ENCODE measurements around the gene PARVB.
"Not testable (repeated sequence)": the region's sequence is repeated elsewhere in the genome, so short reads cannot be mapped to it uniquely, and the experiment has no call there.

The PARVB gene

DNA sequence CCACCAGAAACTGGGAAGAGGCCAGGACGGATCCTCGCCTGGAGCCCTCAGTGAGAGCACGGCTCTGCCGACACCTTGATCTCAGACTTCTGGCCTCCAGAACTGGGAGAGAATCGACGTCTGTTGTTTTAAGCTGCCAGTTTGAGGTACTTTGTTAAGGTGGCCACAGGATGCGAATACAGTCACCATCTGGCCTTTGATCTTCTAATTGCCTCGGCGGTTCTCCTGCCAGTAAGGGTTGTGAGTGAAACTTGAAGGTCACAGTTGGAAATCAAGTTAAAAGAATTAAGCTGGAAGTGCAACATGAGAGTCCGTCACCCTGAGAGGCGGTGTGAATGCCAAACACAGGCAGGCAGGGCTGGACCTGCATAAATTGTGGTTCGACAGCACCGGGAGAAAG lies 27.9 kb downstream of the PARVB start:
- ChIA-PET POLR2A (no interaction called here), CTCF (no interaction called here)
- no peaks in the 10 kb centered on the region for H3K4me1 ChIP-seq (ENCODE audit: control insufficient read depth, insufficient read depth, low read length)
- H3K9me3 ChIP-seq (ENCODE audit: control insufficient read depth, insufficient read depth, low read depth, low read length) = no peaks in the 10 kb centered on the region
- H3K36me3 ChIP-seq (ENCODE audit: control insufficient read depth in 2 of 2, insufficient read depth in 1 of 2, low read length in 2 of 2) = no peaks in the 10 kb centered on the region
- H3K27ac ChIP-seq (ENCODE audit: extremely low read depth, low read depth, low read length) = no peak overlapping the region
- H3K4me3 ChIP-seq (ENCODE audit: low read depth, low read length) = no peak overlapping the region
- TF ChIP-seq ZNF529 (tag by site-specific recombination; IDR thresholded peaks at IDR 0.05; ENCODE audit: insufficient replicate concordance) (no peak), ZNF114 (tag by site-specific recombination; IDR thresholded peaks at IDR 0.05) (no peak)
- TF ChIP-seq, protein P1, sequence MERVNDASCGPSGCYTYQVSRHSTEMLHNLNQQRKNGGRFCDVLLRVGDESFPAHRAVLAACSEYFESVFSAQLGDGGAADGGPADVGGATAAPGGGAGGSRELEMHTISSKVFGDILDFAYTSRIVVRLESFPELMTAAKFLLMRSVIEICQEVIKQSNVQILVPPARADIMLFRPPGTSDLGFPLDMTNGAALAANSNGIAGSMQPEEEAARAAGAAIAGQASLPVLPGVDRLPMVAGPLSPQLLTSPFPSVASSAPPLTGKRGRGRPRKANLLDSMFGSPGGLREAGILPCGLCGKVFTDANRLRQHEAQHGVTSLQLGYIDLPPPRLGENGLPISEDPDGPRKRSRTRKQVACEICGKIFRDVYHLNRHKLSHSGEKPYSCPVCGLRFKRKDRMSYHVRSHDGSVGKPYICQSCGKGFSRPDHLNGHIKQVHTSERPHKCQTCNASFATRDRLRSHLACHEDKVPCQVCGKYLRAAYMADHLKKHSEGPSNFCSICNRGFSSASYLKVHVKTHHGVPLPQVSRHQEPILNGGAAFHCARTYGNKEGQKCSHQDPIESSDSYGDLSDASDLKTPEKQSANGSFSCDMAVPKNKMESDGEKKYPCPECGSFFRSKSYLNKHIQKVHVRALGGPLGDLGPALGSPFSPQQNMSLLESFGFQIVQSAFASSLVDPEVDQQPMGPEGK (tag by site-specific recombination; IDR thresholded peaks at IDR 0.05) = no peak

DNA sequence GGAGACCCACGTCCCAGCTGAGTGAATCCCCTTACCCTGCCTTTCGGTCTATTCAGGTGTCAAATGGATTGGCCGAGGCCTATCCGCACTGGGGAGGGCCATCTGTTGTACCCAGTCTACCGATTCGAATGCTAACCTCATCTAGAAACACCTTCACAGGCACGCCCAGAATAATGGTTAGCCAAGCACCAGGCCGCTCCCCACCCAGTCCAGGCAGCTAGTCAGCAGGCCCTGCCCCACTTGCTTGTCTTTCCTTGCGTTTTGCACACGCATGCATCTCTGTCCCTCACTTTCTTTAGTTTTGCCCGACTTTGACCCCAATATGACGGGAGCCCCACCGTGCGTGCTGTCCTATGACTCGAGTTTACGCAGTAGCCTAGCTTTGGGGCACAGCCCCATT lies 31.7 kb downstream of the PARVB start:
- CTCF ChIA-PET = interaction anchor here (0.5 to 0.9 kb wide), 4 partner anchors 26 to 567 kb away, joined by 3 to 6 read pairs (median 4); no protein-coding TSS in a partner anchor

DNA sequence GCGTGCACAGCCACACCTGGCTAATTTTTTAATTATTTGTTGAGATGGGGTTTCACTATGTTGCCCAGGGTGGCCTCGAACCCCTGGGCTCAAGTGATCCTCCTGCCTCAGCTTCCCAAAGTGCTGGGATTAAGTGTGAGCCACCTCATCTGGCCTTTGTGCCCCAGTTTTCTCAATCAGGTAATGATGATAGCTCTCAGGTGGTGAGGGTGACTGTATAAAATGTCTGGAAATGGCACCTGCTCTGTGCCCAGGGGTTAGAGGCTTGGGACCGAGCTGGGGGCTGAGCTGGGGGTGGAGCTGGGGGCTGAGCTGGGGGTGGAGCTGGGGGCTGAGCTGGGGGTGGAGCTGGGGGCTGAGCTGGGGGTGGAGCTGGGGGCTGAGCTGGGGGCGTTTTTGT lies 32.5 kb downstream of the PARVB start:
- H3K27ac ChIP-seq (ENCODE audit: extremely low read depth, low read depth, low read length); POLR2A ChIA-PET; H3K4me3 ChIP-seq (ENCODE audit: low read depth, low read length); H3K9me3 ChIP-seq (ENCODE audit: control insufficient read depth, insufficient read depth, low read depth, low read length); H3K36me3 ChIP-seq (ENCODE audit: control insufficient read depth in 2 of 2, insufficient read depth in 1 of 2, low read length in 2 of 2); H3K4me1 ChIP-seq (ENCODE audit: control insufficient read depth, insufficient read depth, low read length): not testable (repeated sequence)
- CTCF ChIA-PET = interaction anchor here (0.5 to 1.2 kb wide), 5 partner anchors 11 to 628 kb away, joined by 3 to 4 read pairs (median 4); no protein-coding TSS in a partner anchor

More for the DNA sequence above, 31.7 kb downstream of the PARVB start:
- Histone ChIP-seq H3K36me3 (ENCODE audit: control insufficient read depth in 2 of 2, insufficient read depth in 1 of 2, low read length in 2 of 2) (peaks cover 0 to 4% of the 10 kb centered on the region in 2 experiments; a peak in 1 of 3 replicates), H3K27ac (ENCODE audit: extremely low read depth, low read depth, low read length) (no peak overlapping the region), H3K9me3 (ENCODE audit: control insufficient read depth, insufficient read depth, low read depth, low read length) (no peaks in the 10 kb centered on the region), H3K4me1 (ENCODE audit: control insufficient read depth, insufficient read depth, low read length) (no peaks in the 10 kb centered on the region), H3K4me3 (ENCODE audit: low read depth, low read length) (no peak overlapping the region)
- TF ChIP-seq ZNF530 (tag by site-specific recombination; IDR thresholded peaks at IDR 0.05; ENCODE audit: low read depth) (no peak), YY1 (tag by site-specific recombination; IDR thresholded peaks at IDR 0.05) (no peak), SP3 (tag by site-specific recombination; IDR thresholded peaks at IDR 0.05) (no peak), ZBTB1 (tag by site-specific recombination; IDR thresholded peaks at IDR 0.05) (no peak)
- TF ChIP-seq, protein P2, sequence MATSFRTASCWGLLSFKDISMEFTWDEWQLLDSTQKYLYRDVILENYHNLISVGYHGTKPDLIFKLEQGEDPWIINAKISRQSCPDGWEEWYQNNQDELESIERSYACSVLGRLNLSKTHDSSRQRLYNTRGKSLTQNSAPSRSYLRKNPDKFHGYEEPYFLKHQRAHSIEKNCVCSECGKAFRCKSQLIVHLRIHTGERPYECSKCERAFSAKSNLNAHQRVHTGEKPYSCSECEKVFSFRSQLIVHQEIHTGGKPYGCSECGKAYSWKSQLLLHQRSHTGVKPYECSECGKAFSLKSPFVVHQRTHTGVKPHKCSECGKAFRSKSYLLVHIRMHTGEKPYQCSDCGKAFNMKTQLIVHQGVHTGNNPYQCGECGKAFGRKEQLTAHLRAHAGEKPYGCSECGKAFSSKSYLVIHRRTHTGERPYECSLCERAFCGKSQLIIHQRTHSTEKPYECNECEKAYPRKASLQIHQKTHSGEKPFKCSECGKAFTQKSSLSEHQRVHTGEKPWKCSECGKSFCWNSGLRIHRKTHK (tag by site-specific recombination; IDR thresholded peaks at IDR 0.05) = no peak
- TF ChIP-seq, protein P3, sequence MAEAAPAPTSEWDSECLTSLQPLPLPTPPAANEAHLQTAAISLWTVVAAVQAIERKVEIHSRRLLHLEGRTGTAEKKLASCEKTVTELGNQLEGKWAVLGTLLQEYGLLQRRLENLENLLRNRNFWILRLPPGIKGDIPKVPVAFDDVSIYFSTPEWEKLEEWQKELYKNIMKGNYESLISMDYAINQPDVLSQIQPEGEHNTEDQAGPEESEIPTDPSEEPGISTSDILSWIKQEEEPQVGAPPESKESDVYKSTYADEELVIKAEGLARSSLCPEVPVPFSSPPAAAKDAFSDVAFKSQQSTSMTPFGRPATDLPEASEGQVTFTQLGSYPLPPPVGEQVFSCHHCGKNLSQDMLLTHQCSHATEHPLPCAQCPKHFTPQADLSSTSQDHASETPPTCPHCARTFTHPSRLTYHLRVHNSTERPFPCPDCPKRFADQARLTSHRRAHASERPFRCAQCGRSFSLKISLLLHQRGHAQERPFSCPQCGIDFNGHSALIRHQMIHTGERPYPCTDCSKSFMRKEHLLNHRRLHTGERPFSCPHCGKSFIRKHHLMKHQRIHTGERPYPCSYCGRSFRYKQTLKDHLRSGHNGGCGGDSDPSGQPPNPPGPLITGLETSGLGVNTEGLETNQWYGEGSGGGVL (tag by site-specific recombination; IDR thresholded peaks at IDR 0.05) = no peak
- TF ChIP-seq, protein P4, sequence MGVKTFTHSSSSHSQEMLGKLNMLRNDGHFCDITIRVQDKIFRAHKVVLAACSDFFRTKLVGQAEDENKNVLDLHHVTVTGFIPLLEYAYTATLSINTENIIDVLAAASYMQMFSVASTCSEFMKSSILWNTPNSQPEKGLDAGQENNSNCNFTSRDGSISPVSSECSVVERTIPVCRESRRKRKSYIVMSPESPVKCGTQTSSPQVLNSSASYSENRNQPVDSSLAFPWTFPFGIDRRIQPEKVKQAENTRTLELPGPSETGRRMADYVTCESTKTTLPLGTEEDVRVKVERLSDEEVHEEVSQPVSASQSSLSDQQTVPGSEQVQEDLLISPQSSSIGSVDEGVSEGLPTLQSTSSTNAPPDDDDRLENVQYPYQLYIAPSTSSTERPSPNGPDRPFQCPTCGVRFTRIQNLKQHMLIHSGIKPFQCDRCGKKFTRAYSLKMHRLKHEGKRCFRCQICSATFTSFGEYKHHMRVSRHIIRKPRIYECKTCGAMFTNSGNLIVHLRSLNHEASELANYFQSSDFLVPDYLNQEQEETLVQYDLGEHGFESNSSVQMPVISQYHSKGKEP (tag by site-specific recombination; IDR thresholded peaks at IDR 0.05) = no peak
- POLR2A ChIA-PET = no interaction called here

All from HEK293 (cell line).